NCI-H345 (cell line): ENCODE measurements around the gene XPO1.
A peak's percentile ranks its signal among the peaks of the same experiment; 100 is the strongest.
"Not testable (repeated sequence)": the region's sequence is repeated elsewhere in the genome, so short reads cannot be mapped to it uniquely, and the experiment has no call there.

Source experiments
- DNase-seq: peaks from one replicate; lab custom pipeline; 2025; lab: John Stamatoyannopoulos, UW

The XPO1 gene

GRCh38 chr2:61538200-61538919, at the start of gene XPO1:
TSS of gene XPO1 (minus strand) at chr2:61538356. CDS start at chr2:61533897, 4,459 bp downstream.
- DNase-seq = peak; percentile 100

- DNase-seq = not testable (repeated sequence)
Observed at GRCh38 chr2:61586928-61587327, 48.8 kb upstream of the XPO1 start.

GRCh38 chr2:61585383-61585782, 47.2 kb upstream of the XPO1 start:
- no peak for DNase-seq

GRCh38 chr2:61584368-61584767, 46.2 kb upstream of the XPO1 start:
- DNase-seq = not testable (repeated sequence)

GRCh38 chr2:61582165-61582564, 44.0 kb upstream of the XPO1 start:
- DNase-seq = no peak

GRCh38 chr2:61581716-61582115, 43.6 kb upstream of the XPO1 start:
- no peak for DNase-seq

GRCh38 chr2:61575447-61575859, 37.3 kb upstream of the XPO1 start:
- no peak for DNase-seq

- no peak for DNase-seq
Observed at GRCh38 chr2:61566566-61566965, 28.4 kb upstream of the XPO1 start.

GRCh38 chr2:61562615-61563014, 24.5 kb upstream of the XPO1 start:
- no peak for DNase-seq

GRCh38 chr2:61558160-61558559, 20.0 kb upstream of the XPO1 start:
- no peak for DNase-seq

- no peak for DNase-seq
Observed at GRCh38 chr2:61557381-61557780, 19.2 kb upstream of the XPO1 start.

GRCh38 chr2:61554604-61555003, 16.4 kb upstream of the XPO1 start:
- DNase-seq = no peak

- DNase-seq = no peak
Observed at GRCh38 chr2:61550375-61551209, 12.4 kb upstream of the XPO1 start.

- DNase-seq = no peak
Observed at GRCh38 chr2:61549546-61549945, 11.4 kb upstream of the XPO1 start.

GRCh38 chr2:61543062-61543461, 4.9 kb upstream of the XPO1 start:
- no peak for DNase-seq

- DNase-seq = not testable (repeated sequence)
Observed at GRCh38 chr2:61540167-61540566, 2.0 kb upstream of the XPO1 start.

- peak; percentile 51 for DNase-seq
Observed at GRCh38 chr2:61538920-61539520, 864 bp upstream of the XPO1 start.

GRCh38 chr2:61537950-61538199, 281 bp downstream of the XPO1 start:
- DNase-seq = no peak

- DNase-seq = peak; percentile 37
Observed at GRCh38 chr2:61537277-61537949, 743 bp downstream of the XPO1 start.

GRCh38 chr2:61536572-61537276, 1.4 kb downstream of the XPO1 start:
- DNase-seq = peak; percentile 76

GRCh38 chr2:61536180-61536571, 2.0 kb downstream of the XPO1 start:
- no peak for DNase-seq

GRCh38 chr2:61535449-61535848, 2.7 kb downstream of the XPO1 start:
- DNase-seq = no peak
